GM19239 (cell line): ENCODE results near the gene SNRPB2.
A peak's percentile ranks its signal among the peaks of the same experiment; 100 is the strongest.

Experiments
- DNase-seq: peaks from one replicate; pipeline ENCODE4 v3.0.0; 2011; ENCODE audit warnings: low spot score; ENCODE audit not compliant: insufficient read length
- FAIRE-seq: peaks from 2 replicates; lab custom pipeline; 2011; peaks lifted over from hg19 to GRCh38; lab: Jason Lieb, UNC

Gene SNRPB2

GRCh38 chr20:16729080-16729479 is 746 bp upstream of the SNRPB2 start:
- FAIRE-seq (peak; percentile 69), DNase-seq (no peak)

- no peak for FAIRE-seq
- DNase-seq, result no peak
Observed at GRCh38 chr20:16732506-16733152, 2.8 kb downstream of the SNRPB2 start.

DNA sequence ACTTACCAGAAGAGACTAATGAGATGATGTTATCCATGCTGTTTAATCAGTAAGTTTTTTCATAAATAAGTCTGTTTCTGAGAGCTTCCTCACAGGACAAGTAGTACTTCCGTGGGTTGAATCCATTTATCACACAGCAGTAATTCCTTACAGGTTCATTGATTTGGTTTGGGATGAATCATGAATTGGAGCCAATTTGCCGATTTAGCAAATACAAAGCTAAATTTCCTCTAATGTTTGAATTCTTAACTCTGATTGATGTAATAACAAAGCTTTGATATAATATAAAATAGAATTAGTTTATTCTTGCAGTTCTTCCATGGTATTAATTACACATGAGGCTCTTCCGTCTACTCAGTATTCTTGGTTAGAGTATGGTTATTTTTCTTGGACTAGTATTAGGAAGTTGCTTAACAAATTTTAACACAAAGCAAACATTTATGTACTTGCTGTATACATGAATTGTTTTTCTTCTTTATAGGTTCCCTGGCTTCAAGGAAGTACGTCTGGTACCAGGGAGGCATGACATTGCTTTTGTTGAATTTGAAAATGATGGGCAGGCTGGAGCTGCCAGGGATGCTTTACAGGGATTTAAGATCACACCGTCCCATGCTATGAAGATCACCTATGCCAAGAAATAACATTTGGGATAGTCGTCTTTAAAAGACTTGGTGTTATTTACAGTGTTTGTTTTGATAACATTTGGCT is 10.7 kb downstream of the SNRPB2 start:
- DNase-seq, result no peak
- FAIRE-seq, result no peak

DNA sequence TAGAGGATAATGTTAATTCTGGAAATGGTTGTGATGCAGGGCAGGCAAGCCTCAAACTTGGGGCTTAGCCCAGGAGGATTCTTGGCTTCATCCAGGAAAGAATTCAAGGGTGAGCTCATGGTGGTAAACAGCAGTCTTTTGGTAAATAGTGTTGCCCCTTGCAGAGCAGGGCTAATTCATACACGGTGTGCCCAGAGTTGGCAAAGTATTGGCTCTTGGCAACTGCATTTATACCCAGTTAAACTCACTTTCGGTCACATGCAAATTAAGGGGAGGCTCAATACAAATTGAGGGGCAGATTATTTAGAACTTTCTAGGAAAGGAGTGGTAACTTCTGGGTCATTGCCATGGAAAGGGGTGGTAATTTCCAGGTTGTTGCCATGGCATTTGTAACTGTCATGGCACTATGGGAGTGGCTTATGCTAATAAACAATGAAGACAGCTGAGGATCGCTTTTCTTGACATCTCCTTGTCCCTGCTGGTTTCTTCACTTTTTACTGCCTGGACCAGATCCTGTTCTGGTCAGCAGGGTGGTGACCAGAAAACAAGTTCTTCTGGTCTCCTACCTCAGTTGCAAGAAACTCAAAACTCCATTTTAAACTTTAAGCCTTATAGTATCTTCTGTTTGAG is 14.5 kb downstream of the SNRPB2 start:
- no peak for DNase-seq
- no peak for FAIRE-seq

GRCh38 chr20:16745204-16745603 is 15.4 kb downstream of the SNRPB2 start:
- DNase-seq, result no peak
- no peak for FAIRE-seq

- DNase-seq (no peak), FAIRE-seq (no peak)
Observed at GRCh38 chr20:16747291-16747811, 17.5 kb downstream of the SNRPB2 start.

GRCh38 chr20:16748308-16748900 is 18.6 kb downstream of the SNRPB2 start, which contains the start of gene OTOR:
Gene OTOR (plus strand): TSS chr20:16748358. CDS start chr20:16748402, 44 bp downstream.
- FAIRE-seq (no peak), DNase-seq (no peak)

GRCh38 chr20:16749573-16749972 is 19.7 kb downstream of the SNRPB2 start:
- FAIRE-seq, result no peak
- no peak for DNase-seq

DNA sequence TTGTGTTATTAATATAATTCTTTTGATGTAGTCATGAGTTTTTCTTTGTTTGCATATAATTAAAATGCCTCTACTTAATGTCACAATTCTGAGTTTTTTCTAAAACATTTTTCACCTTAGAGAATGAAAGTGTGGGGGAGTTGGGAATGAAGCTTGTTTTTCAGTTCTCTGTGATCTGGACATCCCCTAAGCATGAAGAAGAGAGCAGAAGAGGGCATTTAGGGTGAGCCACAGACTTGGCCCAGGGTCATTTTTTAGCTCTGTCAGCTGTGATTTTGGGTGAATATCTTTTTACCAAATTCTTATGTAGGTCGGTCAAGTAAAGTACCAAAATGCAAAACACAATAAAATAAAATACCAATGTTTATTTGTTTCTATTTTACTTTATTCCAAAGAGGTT is 22.3 kb downstream of the SNRPB2 start:
- no peak for DNase-seq
- FAIRE-seq, result no peak

- DNase-seq (no peak), FAIRE-seq (no peak)
Observed at GRCh38 chr20:16752901-16753300, 23.1 kb downstream of the SNRPB2 start.

GRCh38 chr20:16758454-16759180 is 28.8 kb downstream of the SNRPB2 start:
- no peak for FAIRE-seq

GRCh38 chr20:16759181-16759563 is 29.3 kb downstream of the SNRPB2 start:
- DNase-seq (no peak), FAIRE-seq (no peak)

More at GRCh38 chr20:16758454-16759180, 28.8 kb downstream of the SNRPB2 start:
- no peak for DNase-seq

- no peak for DNase-seq
- FAIRE-seq, result no peak
Observed at GRCh38 chr20:16760431-16761304, 30.8 kb downstream of the SNRPB2 start.

- FAIRE-seq (peak; percentile 14), DNase-seq (peak; percentile 28)
Observed at GRCh38 chr20:16761305-16761829, 31.5 kb downstream of the SNRPB2 start.

GRCh38 chr20:16764560-16764959 is 34.7 kb downstream of the SNRPB2 start:
- FAIRE-seq, result no peak

GRCh38 chr20:16771213-16771612 is 41.4 kb downstream of the SNRPB2 start:
- DNase-seq, result no peak
- no peak for FAIRE-seq

More at GRCh38 chr20:16764560-16764959, 34.7 kb downstream of the SNRPB2 start:
- no peak for DNase-seq

- DNase-seq, result no peak
- FAIRE-seq, result no peak
Observed at GRCh38 chr20:16775961-16776360, 46.1 kb downstream of the SNRPB2 start.

- FAIRE-seq (no peak), DNase-seq (no peak)
Observed at GRCh38 chr20:16777126-16777525, 47.3 kb downstream of the SNRPB2 start.

- DNase-seq (no peak), FAIRE-seq (no peak)
Observed at GRCh38 chr20:16778159-16778558, 48.3 kb downstream of the SNRPB2 start.
